Measurements from ENCODE around the gene CXADR.

Gene CXADR

GRCh38 chr21:17506951-17507350, 5.9 kb upstream of the CXADR start:
- Histone ChIP-seq H3K9ac (ENCODE audit: low read depth, low read length, poor library complexity, severe bottlenecking) (no peak overlapping the region), H3K4me2 (ENCODE audit: low read depth, low read length, poor library complexity, severe bottlenecking) (no peak overlapping the region), H3K9me2 (replicated peaks; ENCODE audit: low read depth, low read length) (no peaks in the 10 kb centered on the region), H3K27me3 (ENCODE audit: insufficient read depth, low read length, poor library complexity, severe bottlenecking) (no peaks in the 10 kb centered on the region), H3F3A (ENCODE audit: low read depth) (no peaks in the 10 kb centered on the region), H3K4me3 (ENCODE audit: low read length, poor library complexity, severe bottlenecking) (no peak overlapping the region), H2AFZ (ENCODE audit: low read length) (no peak overlapping the region), H3K36me3 (ENCODE audit: insufficient read depth, low read length) (no peaks in the 10 kb centered on the region), H3K9me3 (ENCODE audit: insufficient read depth, low read depth, low read length) (no peaks in the 10 kb centered on the region), H3K79me2 (ENCODE audit: insufficient read depth, low read length) (no peaks in the 10 kb centered on the region), H3K4me1 (ENCODE audit: insufficient read depth, low read length, poor library complexity, severe bottlenecking) (no peaks in the 10 kb centered on the region), H4K20me1 (ENCODE audit: insufficient read depth, low read length, poor library complexity, severe bottlenecking) (no peaks in the 10 kb centered on the region)
- TF ChIP-seq CTCF (conservative IDR thresholded peaks at IDR 0.05; ENCODE audit: low read length) (no peak), EZH2phosphoT487 (IDR thresholded peaks at IDR 0.05; ENCODE audit: borderline replicate concordance) (no peak)

GRCh38 chr21:17507591-17507990, 5.3 kb upstream of the CXADR start:
- TF ChIP-seq EZH2phosphoT487 (IDR thresholded peaks at IDR 0.05; ENCODE audit: borderline replicate concordance) (no peak), CTCF (conservative IDR thresholded peaks at IDR 0.05; ENCODE audit: low read length) (no peak)
- Histone ChIP-seq H3F3A (ENCODE audit: low read depth) (no peaks in the 10 kb centered on the region), H3K36me3 (ENCODE audit: insufficient read depth, low read length) (no peaks in the 10 kb centered on the region), H4K20me1 (ENCODE audit: insufficient read depth, low read length, poor library complexity, severe bottlenecking) (no peaks in the 10 kb centered on the region), H2AFZ (ENCODE audit: low read length) (no peak overlapping the region), H3K27me3 (ENCODE audit: insufficient read depth, low read length, poor library complexity, severe bottlenecking) (no peaks in the 10 kb centered on the region), H3K79me2 (ENCODE audit: insufficient read depth, low read length) (no peaks in the 10 kb centered on the region), H3K9me3 (ENCODE audit: insufficient read depth, low read depth, low read length) (no peaks in the 10 kb centered on the region), H3K9me2 (replicated peaks; ENCODE audit: low read depth, low read length) (no peaks in the 10 kb centered on the region), H3K4me1 (ENCODE audit: insufficient read depth, low read length, poor library complexity, severe bottlenecking) (peaks cover 4% of the 10 kb centered on the region), H3K4me3 (ENCODE audit: low read length, poor library complexity, severe bottlenecking) (no peak overlapping the region), H3K4me2 (ENCODE audit: low read depth, low read length, poor library complexity, severe bottlenecking) (no peak overlapping the region), H3K9ac (ENCODE audit: low read depth, low read length, poor library complexity, severe bottlenecking) (no peak overlapping the region)

- H3K9ac ChIP-seq (ENCODE audit: low read depth, low read length, poor library complexity, severe bottlenecking): peak overlapping the region; percentile 48
- TF ChIP-seq CTCF (conservative IDR thresholded peaks at IDR 0.05; ENCODE audit: low read length) (peak; percentile 29), EZH2phosphoT487 (IDR thresholded peaks at IDR 0.05; ENCODE audit: borderline replicate concordance) (no peak)
- peaks cover 7% of the 10 kb centered on the region for H3K27me3 ChIP-seq (ENCODE audit: insufficient read depth, low read length, poor library complexity, severe bottlenecking)
- H3K9me2 ChIP-seq (replicated peaks; ENCODE audit: low read depth, low read length): no peaks in the 10 kb centered on the region
- H3K79me2 ChIP-seq (ENCODE audit: insufficient read depth, low read length): no peaks in the 10 kb centered on the region
- no peaks in the 10 kb centered on the region for H3F3A ChIP-seq (ENCODE audit: low read depth)
- H3K9me3 ChIP-seq (ENCODE audit: insufficient read depth, low read depth, low read length): no peaks in the 10 kb centered on the region
- peaks cover 8% of the 10 kb centered on the region for H3K4me1 ChIP-seq (ENCODE audit: insufficient read depth, low read length, poor library complexity, severe bottlenecking)
- H3K4me2 ChIP-seq (ENCODE audit: low read depth, low read length, poor library complexity, severe bottlenecking): peak overlapping the region; percentile 89
- no peaks in the 10 kb centered on the region for H3K36me3 ChIP-seq (ENCODE audit: insufficient read depth, low read length)
- H2AFZ ChIP-seq (ENCODE audit: low read length): peak overlapping the region; percentile 80
- no peaks in the 10 kb centered on the region for H4K20me1 ChIP-seq (ENCODE audit: insufficient read depth, low read length, poor library complexity, severe bottlenecking)
- H3K4me3 ChIP-seq (ENCODE audit: low read length, poor library complexity, severe bottlenecking): peak overlapping the region; percentile 71
Measured at GRCh38 chr21:17513214-17514123, 626 bp downstream of the CXADR start.
